Left ventricle myocardium inferior (tissue), 1 donor: ENCODE measurements around the gene UQCRFS1. TPM values are rescaled to one million over a fixed set of nuclear protein-coding genes. Genes with fewer than 3 reads are reported as not detected.

Source experiments
- DNase-seq: peaks from one replicate; pipeline ENCODE4 v3.0.0-alpha.2; 2020
- H3K27ac ChIP-seq: fragments of 200-600 bp; replicated peaks from 2 replicates; pipeline ENCODE4 v1.8.0; 2021
- H3K27me3 ChIP-seq: fragments of 200-600 bp; 2 replicates; pipeline ENCODE4 v1.8.0; 2021; ENCODE audit warnings: low read depth
- H3K36me3 ChIP-seq: fragments of 200-600 bp; 2 replicates; pipeline ENCODE4 v1.8.0; 2021
- H3K4me1 ChIP-seq: fragments of 200-600 bp; 2 replicates; pipeline ENCODE4 v1.8.0; 2021
- H3K4me3 ChIP-seq: fragments of 200-600 bp; 2 replicates; pipeline ENCODE4 v1.8.0; 2021; ENCODE audit warnings: mild to moderate bottlenecking, moderate library complexity
- H3K9me3 ChIP-seq: fragments of 200-600 bp; replicated peaks from 2 replicates; pipeline ENCODE4 v1.8.0; 2021
- CTCF ChIP-seq: fragments of 200-600 bp; IDR thresholded peaks from 2 replicates; pipeline ENCODE4 v1.8.0; 2021; ENCODE audit warnings: antibody characterized with exemption, mild to moderate bottlenecking, borderline replicate concordance
- intact Hi-C: fragments of 100-400 bp; cut with micrococcal nuclease; formaldehyde crosslinking; loops from one replicate; pipeline ENCODE4 v1.11.0; 2022
- total RNA-seq: library from RNA; stranded (reverse); fragmentation: NEBNext Ultra II Directional; extraction: Animal tissue kit (Norgen Biotek cat#: 25700); gene quantifications from one replicate; pipeline ENCODE4 v1.2.1, GENCODE V29; 2021
- donor health status: DM: no; HTN: yes; CAD: no; lungs with severe emphysema.

The UQCRFS1 gene
- total RNA-seq, 1 donor from 2014 or later: 161 TPM

GRCh38 chr19:29188289-29189032 lies 24.5 kb downstream of the UQCRFS1 start:
- TF ChIP-seq CTCF: no peak
- intact Hi-C loops: no loop called here
- DNase-seq: no peak

GRCh38 chr19:29187676-29188075 lies 25.3 kb downstream of the UQCRFS1 start:
- Histone ChIP-seq H3K36me3 (no peaks in the 10 kb centered on the region), H3K27ac (no peak overlapping the region), H3K4me1 (no peaks in the 10 kb centered on the region), H3K9me3 (no peaks in the 10 kb centered on the region), H3K4me3 (no peak overlapping the region), H3K27me3 (peaks cover 37% of the 10 kb centered on the region)
- intact Hi-C loops: no loop called here
- DNase-seq: no peak
- no peak for TF ChIP-seq CTCF

More at GRCh38 chr19:29188289-29189032, 24.5 kb downstream of the UQCRFS1 start:
- Histone ChIP-seq H3K27me3 (peaks cover 36% of the 10 kb centered on the region), H3K36me3 (no peaks in the 10 kb centered on the region), H3K27ac (no peak overlapping the region), H3K4me3 (no peak overlapping the region), H3K4me1 (no peaks in the 10 kb centered on the region), H3K9me3 (no peaks in the 10 kb centered on the region)

GRCh38 chr19:29185427-29185826 lies 27.5 kb downstream of the UQCRFS1 start:
- Histone ChIP-seq H3K4me1 (no peaks in the 10 kb centered on the region), H3K4me3 (no peak overlapping the region), H3K27ac (no peak overlapping the region), H3K9me3 (no peaks in the 10 kb centered on the region), H3K27me3 (peaks cover 37% of the 10 kb centered on the region), H3K36me3 (no peaks in the 10 kb centered on the region)
- intact Hi-C loops: no loop called here
- DNase-seq: no peak
- TF ChIP-seq CTCF: no peak

GRCh38 chr19:29176981-29177754 lies 35.8 kb downstream of the UQCRFS1 start:
- H3K4me1 ChIP-seq: no peaks in the 10 kb centered on the region
- intact Hi-C loops: no loop called here
- no peaks in the 10 kb centered on the region for H3K27me3 ChIP-seq
- no peak overlapping the region for H3K27ac ChIP-seq
- DNase-seq: no peak
- no peaks in the 10 kb centered on the region for H3K36me3 ChIP-seq
- no peak overlapping the region for H3K4me3 ChIP-seq
- TF ChIP-seq CTCF: no peak
- H3K9me3 ChIP-seq: peaks cover 69% of the 10 kb centered on the region

- H3K4me3 ChIP-seq: no peak overlapping the region
- H3K27me3 ChIP-seq: no peaks in the 10 kb centered on the region
- no peaks in the 10 kb centered on the region for H3K4me1 ChIP-seq
- intact Hi-C loops: no loop called here
- H3K27ac ChIP-seq: no peak overlapping the region
- no peak for TF ChIP-seq CTCF
- H3K9me3 ChIP-seq: peaks cover 69% of the 10 kb centered on the region
- no peaks in the 10 kb centered on the region for H3K36me3 ChIP-seq
- no peak for DNase-seq
Measured at GRCh38 chr19:29173896-29174295, 39.1 kb downstream of the UQCRFS1 start.
